GM21619 (cell line): Measurements from ENCODE around the gene SUSD6.
A peak's percentile ranks its signal among the peaks of the same experiment; 100 is the strongest.
"Not testable (repeated sequence)": the region's sequence is repeated elsewhere in the genome, so short reads cannot be mapped to it uniquely, and the experiment has no call there.

Experiments used
- ATAC-seq: cut with Tn5 transposase; IDR thresholded peaks from one replicate; pipeline ENCODE4 v1.9.1; 2021; ENCODE audit not compliant: unreplicated experiment

SUSD6 gene

GRCh38 chr14:69693145-69693544 lies 81.7 kb downstream of the SUSD6 start:
- peak; percentile 46 for ATAC-seq

GRCh38 chr14:69693801-69694729 lies 82.7 kb downstream of the SUSD6 start:
- peak; percentile 29 for ATAC-seq

GRCh38 chr14:69694730-69695281 lies 83.4 kb downstream of the SUSD6 start:
- ATAC-seq, result peak; percentile 6

GRCh38 chr14:69695322-69696203 lies 84.2 kb downstream of the SUSD6 start:
- peak; percentile 39 for ATAC-seq

GRCh38 chr14:69696204-69696527 lies 84.8 kb downstream of the SUSD6 start:
- ATAC-seq, result no peak

GRCh38 chr14:69696633-69697557 lies 85.5 kb downstream of the SUSD6 start:
- ATAC-seq, result no peak

GRCh38 chr14:69698572-69698971 lies 87.2 kb downstream of the SUSD6 start:
- no peak for ATAC-seq

GRCh38 chr14:69699243-69699642 lies 87.8 kb downstream of the SUSD6 start:
- ATAC-seq, result not testable (repeated sequence)

GRCh38 chr14:69699748-69700303 lies 88.4 kb downstream of the SUSD6 start:
- ATAC-seq, result no peak

GRCh38 chr14:69700575-69700974 lies 89.2 kb downstream of the SUSD6 start:
- ATAC-seq, result no peak

GRCh38 chr14:69701291-69701690 lies 89.9 kb downstream of the SUSD6 start:
- no peak for ATAC-seq

- peak; percentile 74 for ATAC-seq
These were observed 90.5 kb downstream of the SUSD6 start for GRCh38 chr14:69701857-69702256.

GRCh38 chr14:69703047-69704039 lies 91.9 kb downstream of the SUSD6 start:
- ATAC-seq, result no peak

GRCh38 chr14:69704319-69704718 lies 92.9 kb downstream of the SUSD6 start:
- ATAC-seq, result no peak

- ATAC-seq, result no peak
These were observed 94.3 kb downstream of the SUSD6 start for GRCh38 chr14:69705706-69706105.

- ATAC-seq, result no peak
These were observed 96.7 kb downstream of the SUSD6 start for GRCh38 chr14:69708049-69708448.

- no peak for ATAC-seq
These were observed 97.5 kb downstream of the SUSD6 start for GRCh38 chr14:69708586-69709560.

GRCh38 chr14:69710378-69710777 lies 99.0 kb downstream of the SUSD6 start:
- ATAC-seq, result no peak
